ENCODE measurements around the gene RTN4R. TPM values are rescaled to one million over a fixed set of nuclear protein-coding genes. Genes with fewer than 3 reads are reported as not detected.

The RTN4R gene
- total RNA-seq, 1 experiment from 2014 or later = 11.1 TPM

DNA sequence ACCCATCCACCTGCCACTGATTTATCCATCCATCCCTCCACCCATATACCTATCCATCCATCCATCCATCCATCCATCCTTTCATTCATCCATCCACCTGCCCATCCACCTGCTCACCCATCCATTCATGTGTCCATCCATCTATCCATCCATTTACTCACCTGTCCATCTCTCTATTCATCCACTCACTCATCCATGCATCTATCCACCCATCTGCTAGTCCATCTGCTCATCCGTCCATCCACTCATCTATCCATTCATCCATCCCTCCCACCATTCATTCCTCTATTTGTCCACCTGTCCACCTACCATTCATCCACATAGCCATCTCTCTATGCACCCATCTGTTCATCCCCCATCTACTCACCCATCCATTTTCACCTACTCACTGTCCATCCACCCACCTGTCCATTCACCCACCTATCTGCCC, 68.7 kb downstream of the RTN4R start:
- BruUV-seq (replicated peaks) = no TSS peak
- no peaks in the 10 kb centered on the region for H3K27me3 ChIP-seq (replicated peaks; ENCODE audit: control insufficient read depth, insufficient read depth, low read length)

DNA sequence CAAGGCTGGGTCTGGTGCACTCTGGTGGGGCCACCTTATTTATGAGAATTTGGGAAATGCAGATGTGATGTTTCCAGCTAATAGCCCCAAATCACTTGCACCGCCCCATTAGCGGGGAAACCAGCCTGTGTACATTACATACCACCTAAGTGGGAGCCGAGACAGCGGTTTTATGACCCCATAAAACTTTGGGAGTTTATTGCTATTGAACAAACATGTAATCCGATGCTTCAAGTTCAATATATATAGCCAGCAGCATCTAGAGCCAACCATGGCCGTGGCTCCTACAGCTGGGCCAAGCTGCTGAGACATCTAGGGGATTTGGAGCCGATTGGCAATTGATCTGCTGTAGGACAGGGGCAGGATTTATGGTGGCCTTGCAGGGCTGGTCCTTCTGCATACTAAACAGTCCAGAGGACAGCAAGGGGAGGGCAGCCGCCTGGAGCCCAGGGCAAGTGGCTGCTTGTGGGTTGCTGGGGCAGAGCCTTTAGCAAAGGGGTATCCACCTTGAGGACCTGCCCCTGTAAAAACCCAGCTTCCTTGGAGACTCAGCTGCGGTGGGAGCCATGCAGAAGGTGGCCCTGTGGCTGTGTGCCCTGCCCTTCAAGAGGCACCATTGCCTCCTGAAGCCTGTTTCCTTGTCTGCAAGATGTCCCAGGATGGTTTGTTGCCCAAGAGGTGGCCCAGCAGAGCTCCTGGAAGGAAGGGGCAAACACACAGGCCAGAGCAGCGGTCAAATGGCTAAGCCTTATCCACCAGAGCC, 69.4 kb downstream of the RTN4R start:
- no peak overlapping the region for H3K4me3 Mint-ChIP-seq (ENCODE audit: unreplicated experiment)
- ChIA-PET CTCF (no interaction called here), POLR2A (no interaction called here)
- H3K4me3 ChIP-seq (ENCODE audit: low read depth, low read length) = no peak overlapping the region
- no peaks in the 10 kb centered on the region for H3K27me3 ChIP-seq (replicated peaks; ENCODE audit: control insufficient read depth, insufficient read depth, low read length)
- H3K9me3 ChIP-seq = no peaks in the 10 kb centered on the region
- TF ChIP-seq, protein P1, sequence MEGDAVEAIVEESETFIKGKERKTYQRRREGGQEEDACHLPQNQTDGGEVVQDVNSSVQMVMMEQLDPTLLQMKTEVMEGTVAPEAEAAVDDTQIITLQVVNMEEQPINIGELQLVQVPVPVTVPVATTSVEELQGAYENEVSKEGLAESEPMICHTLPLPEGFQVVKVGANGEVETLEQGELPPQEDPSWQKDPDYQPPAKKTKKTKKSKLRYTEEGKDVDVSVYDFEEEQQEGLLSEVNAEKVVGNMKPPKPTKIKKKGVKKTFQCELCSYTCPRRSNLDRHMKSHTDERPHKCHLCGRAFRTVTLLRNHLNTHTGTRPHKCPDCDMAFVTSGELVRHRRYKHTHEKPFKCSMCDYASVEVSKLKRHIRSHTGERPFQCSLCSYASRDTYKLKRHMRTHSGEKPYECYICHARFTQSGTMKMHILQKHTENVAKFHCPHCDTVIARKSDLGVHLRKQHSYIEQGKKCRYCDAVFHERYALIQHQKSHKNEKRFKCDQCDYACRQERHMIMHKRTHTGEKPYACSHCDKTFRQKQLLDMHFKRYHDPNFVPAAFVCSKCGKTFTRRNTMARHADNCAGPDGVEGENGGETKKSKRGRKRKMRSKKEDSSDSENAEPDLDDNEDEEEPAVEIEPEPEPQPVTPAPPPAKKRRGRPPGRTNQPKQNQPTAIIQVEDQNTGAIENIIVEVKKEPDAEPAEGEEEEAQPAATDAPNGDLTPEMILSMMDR (IDR thresholded peaks at IDR 0.05; ENCODE audit: insufficient read depth in 1 of 2, low read depth in 1 of 2, low read length in 1 of 2, severe bottlenecking in 1 of 2, unreplicated experiment in 1 of 2) = no peak
- no peak overlapping the region for H3K27ac Mint-ChIP-seq (ENCODE audit: unreplicated experiment)
- H3K4me1 ChIP-seq = peaks cover 9% of the 10 kb centered on the region
- intact Hi-C loops (cut with micrococcal nuclease; ENCODE audit: unreplicated experiment) = no loop called here
- H3K36me3 Mint-ChIP-seq (ENCODE audit: insufficient read depth, unreplicated experiment) = no peaks in the 10 kb centered on the region
- H3K4me1 Mint-ChIP-seq (ENCODE audit: low read depth, unreplicated experiment) = peaks cover 13% of the 10 kb centered on the region
- no peak for DNase-seq
- no peaks in the 10 kb centered on the region for H3K36me3 ChIP-seq (ENCODE audit: control insufficient read depth, insufficient read depth, low read length)
- H3K27me3 Mint-ChIP-seq (ENCODE audit: insufficient read depth, unreplicated experiment) = peaks cover 4% of the 10 kb centered on the region
- BruUV-seq (replicated peaks) = no TSS peak
- no peaks in the 10 kb centered on the region for H3K9me3 Mint-ChIP-seq (ENCODE audit: unreplicated experiment)

More for the DNA sequence above, 68.7 kb downstream of the RTN4R start:
- no peak overlapping the region for H3K4me3 Mint-ChIP-seq (ENCODE audit: unreplicated experiment)
- no peak overlapping the region for H3K27ac Mint-ChIP-seq (ENCODE audit: unreplicated experiment)
- Histone ChIP-seq H3K4me1 (peaks cover 16% of the 10 kb centered on the region), H3K9me3 (no peaks in the 10 kb centered on the region), H3K36me3 (ENCODE audit: control insufficient read depth, insufficient read depth, low read length) (no peaks in the 10 kb centered on the region), H3K4me3 (ENCODE audit: low read depth, low read length) (no peak overlapping the region)
- intact Hi-C loops (cut with micrococcal nuclease; ENCODE audit: unreplicated experiment) = no loop called here
- H3K27me3 Mint-ChIP-seq (ENCODE audit: insufficient read depth, unreplicated experiment) = peaks cover 4% of the 10 kb centered on the region
- no peaks in the 10 kb centered on the region for H3K36me3 Mint-ChIP-seq (ENCODE audit: insufficient read depth, unreplicated experiment)
- no peaks in the 10 kb centered on the region for H3K9me3 Mint-ChIP-seq (ENCODE audit: unreplicated experiment)
- TF ChIP-seq, protein P1 (IDR thresholded peaks at IDR 0.05; ENCODE audit: insufficient read depth in 1 of 2, low read depth in 1 of 2, low read length in 1 of 2, severe bottlenecking in 1 of 2, unreplicated experiment in 1 of 2) = no peak
- ChIA-PET POLR2A (no interaction called here), CTCF (no interaction called here)
- DNase-seq = no peak
- peaks cover 13% of the 10 kb centered on the region for H3K4me1 Mint-ChIP-seq (ENCODE audit: low read depth, unreplicated experiment)

DNA sequence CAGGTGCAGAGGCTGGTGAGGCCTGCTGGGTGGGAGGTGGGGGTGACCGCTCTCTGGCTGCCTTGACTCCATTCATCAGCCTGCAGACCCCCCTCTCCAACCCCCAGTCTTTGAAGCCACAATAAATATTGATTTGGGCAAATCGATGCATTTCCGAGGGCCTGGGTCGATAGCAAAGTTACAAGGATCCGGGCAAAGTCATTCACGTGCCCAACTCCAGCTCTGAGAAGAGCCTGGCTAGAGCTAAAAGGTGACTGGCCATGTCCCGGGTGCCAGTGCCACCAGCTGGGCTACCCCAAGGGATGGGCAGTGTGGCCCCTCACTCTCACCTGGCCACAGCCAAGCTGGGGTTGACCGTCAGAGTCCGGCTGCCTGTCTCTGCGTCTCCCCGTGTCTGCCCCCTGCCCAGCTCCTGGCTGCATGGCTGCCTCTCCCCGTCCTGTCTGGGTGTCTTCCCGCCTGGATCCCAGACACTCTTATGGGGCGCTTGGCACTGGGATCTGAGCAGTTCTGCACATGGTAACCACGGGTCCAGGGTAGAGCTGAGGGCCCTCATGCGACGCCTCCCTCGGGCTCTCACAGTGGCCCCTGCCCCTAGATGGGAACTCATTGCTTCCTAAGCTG, 70.6 kb downstream of the RTN4R start:
- CTCF ChIA-PET = interaction anchor here (0.6 kb wide), 1 partner anchor 120 kb away, joined by 3 read pairs; no protein-coding TSS in a partner anchor
- intact Hi-C loops (cut with micrococcal nuclease; ENCODE audit: unreplicated experiment) = no loop called here
- H3K9me3 Mint-ChIP-seq (ENCODE audit: unreplicated experiment) = no peaks in the 10 kb centered on the region

More for the DNA sequence above, 70.6 kb downstream of the RTN4R start:
- BruUV-seq (replicated peaks) = no TSS peak
- Mint-ChIP-seq H3K36me3 (ENCODE audit: insufficient read depth, unreplicated experiment) (no peaks in the 10 kb centered on the region), H3K4me3 (ENCODE audit: unreplicated experiment) (no peak overlapping the region), H3K27me3 (ENCODE audit: insufficient read depth, unreplicated experiment) (peaks cover 4% of the 10 kb centered on the region), H3K27ac (ENCODE audit: unreplicated experiment) (no peak overlapping the region), H3K4me1 (ENCODE audit: low read depth, unreplicated experiment) (peaks cover 6% of the 10 kb centered on the region)
- H3K4me1 ChIP-seq = no peaks in the 10 kb centered on the region
- POLR2A ChIA-PET = no interaction called here
- H3K27me3 ChIP-seq (replicated peaks; ENCODE audit: control insufficient read depth, insufficient read depth, low read length) = no peaks in the 10 kb centered on the region
- TF ChIP-seq, protein P1 (IDR thresholded peaks at IDR 0.05; ENCODE audit: insufficient read depth in 1 of 2, low read depth in 1 of 2, low read length in 1 of 2, severe bottlenecking in 1 of 2, unreplicated experiment in 1 of 2) = no peak
- no peak for DNase-seq
- no peaks in the 10 kb centered on the region for H3K36me3 ChIP-seq (ENCODE audit: control insufficient read depth, insufficient read depth, low read length)
- H3K9me3 ChIP-seq = no peaks in the 10 kb centered on the region
- no peak overlapping the region for H3K4me3 ChIP-seq (ENCODE audit: low read depth, low read length)

All from Caco-2 (cell line).